ENCODE results near the gene GPSM3. TPM values are rescaled to one million over a fixed set of nuclear protein-coding genes. Genes with fewer than 3 reads are reported as not detected.

The GPSM3 gene
- polyA plus RNA-seq, 1 donor (not counting 4 experiments of a cell fraction or from before 2014, with no cell fraction given) = 3.6 TPM

- dilution Hi-C loops (cut with MboI; ENCODE audit: extremely low pct_ligation_motif_present, low sequenced_read_pairs) = no loop called here
- Histone ChIP-seq H4K20me1 (ENCODE audit: control insufficient read depth, extremely low read depth, insufficient read depth, low read length) (no peaks in the 10 kb centered on the region), H3K4me3 (ENCODE audit: control insufficient read depth in 2 of 3, extremely low read depth in 1 of 3, insufficient read depth in 2 of 3, low read depth in 1 of 3, low read length in 3 of 3) (no peak overlapping the region), H3K4me2 (ENCODE audit: control insufficient read depth, extremely low read depth, insufficient read depth, low read depth, low read length) (no peak overlapping the region), H3K36me3 (ENCODE audit: control insufficient read depth in 2 of 2, extremely low read depth in 1 of 2, insufficient read depth in 2 of 2, low read length in 2 of 2) (no peaks in the 10 kb centered on the region), H3K9ac (ENCODE audit: control insufficient read depth, extremely low read depth, insufficient read depth, low read length) (no peak overlapping the region), H3K27me3 (ENCODE audit: control insufficient read depth, extremely low read depth, insufficient read depth, low read length) (no peaks in the 10 kb centered on the region), H3K4me1 (ENCODE audit: control insufficient read depth, extremely low read depth, insufficient read depth, low read length) (no peaks in the 10 kb centered on the region), H2AFZ (ENCODE audit: control insufficient read depth, low read length) (no peak overlapping the region), H3K27ac (ENCODE audit: control insufficient read depth, insufficient read depth, low read length) (no peak overlapping the region), H3K79me2 (ENCODE audit: control insufficient read depth, insufficient read depth, low read length) (no peaks in the 10 kb centered on the region), H3K9me3 (ENCODE audit: control insufficient read depth, low read depth, low read length) (no peaks in the 10 kb centered on the region), H3K9me1 (ENCODE audit: control insufficient read depth, extremely low read depth, insufficient read depth, low read length) (no peaks in the 10 kb centered on the region)
- no peak for DNase-seq (ENCODE audit: low read depth, low spot score)
- no peak for TF ChIP-seq EZH2 (IDR thresholded peaks at IDR 0.05; ENCODE audit: low read length)
- TF ChIP-seq CTCF (optimal IDR thresholded peaks at IDR 0.05 in 1 of 3, IDR thresholded peaks at IDR 0.05 in 1 of 3, conservative IDR thresholded peaks at IDR 0.05 in 1 of 3; ENCODE audit: extremely low read depth in 1 of 3, insufficient read depth in 2 of 3, low read length in 3 of 3) = no peak
- no peak for FAIRE-seq
Observed at GRCh38 chr6:32203426-32204267, 11.2 kb upstream of the GPSM3 start.

GRCh38 chr6:32202186-32202585, 9.7 kb upstream of the GPSM3 start:
- TF ChIP-seq EZH2 (IDR thresholded peaks at IDR 0.05; ENCODE audit: low read length) (no peak), CTCF (optimal IDR thresholded peaks at IDR 0.05 in 1 of 3, IDR thresholded peaks at IDR 0.05 in 1 of 3, conservative IDR thresholded peaks at IDR 0.05 in 1 of 3; ENCODE audit: extremely low read depth in 1 of 3, insufficient read depth in 2 of 3, low read length in 3 of 3) (no peak)
- FAIRE-seq (no peak), DNase-seq (ENCODE audit: low read depth, low spot score) (no peak)
- H3K9ac ChIP-seq (ENCODE audit: control insufficient read depth, extremely low read depth, insufficient read depth, low read length) = no peak overlapping the region
- no peaks in the 10 kb centered on the region for H3K79me2 ChIP-seq (ENCODE audit: control insufficient read depth, insufficient read depth, low read length)
- no peak overlapping the region for H3K27ac ChIP-seq (ENCODE audit: control insufficient read depth, insufficient read depth, low read length)
- no peaks in the 10 kb centered on the region for H3K4me1 ChIP-seq (ENCODE audit: control insufficient read depth, extremely low read depth, insufficient read depth, low read length)
- H3K4me3 ChIP-seq (ENCODE audit: control insufficient read depth in 2 of 3, extremely low read depth in 1 of 3, insufficient read depth in 2 of 3, low read depth in 1 of 3, low read length in 3 of 3) = no peak overlapping the region
- H4K20me1 ChIP-seq (ENCODE audit: control insufficient read depth, extremely low read depth, insufficient read depth, low read length) = no peaks in the 10 kb centered on the region
- no peaks in the 10 kb centered on the region for H3K27me3 ChIP-seq (ENCODE audit: control insufficient read depth, extremely low read depth, insufficient read depth, low read length)
- no peak overlapping the region for H2AFZ ChIP-seq (ENCODE audit: control insufficient read depth, low read length)
- no peak overlapping the region for H3K4me2 ChIP-seq (ENCODE audit: control insufficient read depth, extremely low read depth, insufficient read depth, low read depth, low read length)
- H3K9me1 ChIP-seq (ENCODE audit: control insufficient read depth, extremely low read depth, insufficient read depth, low read length) = no peaks in the 10 kb centered on the region
- dilution Hi-C loops (cut with MboI; ENCODE audit: extremely low pct_ligation_motif_present, low sequenced_read_pairs) = no loop called here
- H3K9me3 ChIP-seq (ENCODE audit: control insufficient read depth, low read depth, low read length) = no peaks in the 10 kb centered on the region
- H3K36me3 ChIP-seq (ENCODE audit: control insufficient read depth in 2 of 2, extremely low read depth in 1 of 2, insufficient read depth in 2 of 2, low read length in 2 of 2) = no peaks in the 10 kb centered on the region
